Measurements from ENCODE around the gene CTTNBP2.

Gene CTTNBP2

DNA sequence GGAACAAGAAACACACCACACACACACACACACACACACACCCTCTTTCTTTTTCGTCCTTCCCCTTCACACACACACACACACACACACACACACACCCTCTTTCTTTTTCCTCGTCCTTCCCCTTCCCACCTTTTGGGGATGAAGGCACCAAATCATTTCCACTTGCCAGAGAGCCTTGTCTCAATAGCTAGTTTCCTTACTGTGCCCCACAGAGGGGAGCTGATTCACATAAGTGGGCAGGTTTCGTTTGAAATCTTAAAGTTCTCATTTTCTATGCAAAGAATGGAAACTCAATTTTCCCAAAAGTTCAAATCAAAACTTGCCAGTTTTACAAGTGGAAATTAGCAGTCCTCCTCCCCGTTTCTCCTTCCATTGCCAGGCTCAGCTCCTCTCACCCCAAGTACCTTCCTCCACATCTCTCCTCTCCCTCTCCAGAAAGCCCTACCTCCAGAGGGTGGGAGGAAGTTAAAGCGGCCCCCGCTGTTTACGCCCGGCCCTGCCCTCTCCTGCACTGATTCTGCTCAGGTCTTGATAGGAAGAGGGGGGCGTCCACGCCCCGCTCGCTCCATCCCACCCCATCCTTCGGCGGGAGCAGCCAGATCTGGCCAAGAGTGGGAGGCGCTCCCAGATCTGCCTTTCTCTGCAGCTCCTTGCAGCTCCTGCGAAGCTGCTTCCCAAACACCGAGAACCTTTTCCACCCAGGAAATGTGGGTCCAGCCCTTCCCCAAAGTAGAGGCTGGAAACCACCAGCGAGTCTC is 1.3 kb downstream of the CTTNBP2 start:
- peak; percentile 58 for DNase-seq

DNA sequence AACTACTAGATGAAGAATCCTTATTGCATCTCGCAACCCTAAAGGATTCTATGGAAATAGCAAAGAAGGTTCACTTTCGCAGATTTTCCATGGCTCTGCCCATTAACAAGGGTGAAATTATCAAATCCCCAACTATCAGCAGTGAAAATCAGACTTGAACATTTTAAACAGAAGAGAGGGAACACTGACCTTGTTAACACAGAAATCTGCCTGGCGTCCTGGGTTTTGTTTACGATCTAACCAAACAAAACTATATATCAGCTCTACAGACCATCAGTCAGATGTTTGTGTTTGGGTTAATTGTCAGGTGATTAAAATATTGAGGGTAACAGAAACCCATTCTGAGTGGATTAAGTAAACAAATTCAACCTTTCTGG is 1.9 kb downstream of the CTTNBP2 start:
- no peak for DNase-seq

DNA sequence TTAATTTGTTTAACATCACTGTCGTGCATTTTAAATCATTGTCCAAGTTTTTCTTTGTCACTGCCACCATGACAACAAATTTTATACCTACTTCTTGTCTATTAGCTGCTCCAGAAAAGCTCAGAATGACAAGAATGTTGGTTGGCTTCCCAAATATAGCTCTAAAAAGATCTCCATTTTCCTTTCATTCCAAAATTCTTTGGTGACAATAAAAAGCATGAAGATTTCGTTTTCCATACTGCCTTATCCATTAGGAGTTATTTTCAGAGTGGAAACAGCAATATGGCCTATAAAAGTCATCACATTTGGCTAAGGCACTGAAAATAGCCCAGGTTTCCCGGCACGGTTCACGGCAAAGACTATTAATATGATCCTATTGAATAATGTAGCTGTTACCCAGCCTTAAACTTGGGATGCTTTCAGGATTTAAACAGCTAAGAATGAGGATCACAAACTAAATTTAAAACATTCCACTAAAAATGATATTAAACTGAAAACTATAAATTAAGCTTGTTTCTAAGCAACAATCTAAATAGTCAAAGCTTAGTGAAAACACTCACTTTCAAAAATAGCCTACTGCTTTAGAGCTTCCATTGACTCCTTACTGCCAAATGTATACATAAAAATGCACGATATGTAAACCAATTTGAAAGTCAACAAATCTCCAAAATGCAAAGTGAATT is 2.7 kb downstream of the CTTNBP2 start:
- DNase-seq = no peak

DNA sequence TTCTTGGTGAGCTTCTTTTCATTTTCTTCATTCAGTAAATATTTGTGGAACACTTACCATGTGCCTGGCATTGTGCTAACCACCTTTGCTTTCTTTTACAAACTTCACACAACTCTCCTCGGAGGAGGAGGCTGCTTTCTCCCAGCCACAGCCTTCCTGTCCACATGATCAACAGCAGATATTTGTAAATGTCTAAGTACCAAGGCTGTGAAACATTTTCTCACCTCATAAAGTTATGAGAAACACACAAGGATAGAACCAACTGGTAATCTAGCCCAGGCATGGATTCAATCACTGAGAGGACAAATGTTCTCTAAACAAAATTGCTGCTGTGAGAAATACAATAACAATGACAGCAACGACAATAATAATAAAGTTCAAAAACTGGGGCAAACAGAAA is 3.9 kb downstream of the CTTNBP2 start:
- DNase-seq = no peak

DNA sequence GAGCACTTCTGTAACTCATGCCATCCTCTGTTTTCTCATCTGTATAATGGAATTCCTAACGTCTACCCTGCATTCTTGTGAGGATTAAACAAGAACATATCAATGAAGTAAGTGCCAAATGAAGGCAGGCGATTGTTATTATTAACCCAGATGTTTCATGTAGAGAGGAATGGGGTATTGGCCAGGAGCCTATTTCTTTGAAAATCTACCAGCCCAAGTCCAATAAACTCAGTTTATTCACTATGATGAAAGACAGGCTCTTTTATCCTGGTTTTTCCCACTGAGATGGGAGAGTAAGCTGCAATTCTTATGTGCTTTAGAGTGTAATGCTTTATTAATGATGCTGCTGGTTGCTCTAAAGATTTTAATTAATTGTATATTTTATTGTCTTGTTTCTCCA is 9.6 kb downstream of the CTTNBP2 start:
- no peak for DNase-seq

DNA sequence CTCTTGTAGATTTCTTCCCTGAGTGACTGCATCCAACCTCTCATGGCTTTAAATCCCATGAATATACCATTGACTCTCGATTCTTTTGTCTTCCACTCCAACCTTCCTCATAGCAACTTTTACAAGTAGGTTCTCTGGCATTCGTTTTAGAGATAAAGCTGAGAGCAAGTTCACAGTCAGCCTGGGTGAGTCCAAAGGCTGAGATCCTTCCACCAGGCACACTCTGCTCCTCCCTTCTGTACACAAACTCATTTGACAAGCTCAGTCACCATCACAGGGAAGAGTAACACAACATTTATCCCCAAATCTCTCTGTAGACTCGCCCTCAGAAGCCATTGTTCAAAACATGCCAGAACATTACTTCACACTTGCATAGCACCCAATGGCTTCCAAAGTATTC is 10.9 kb downstream of the CTTNBP2 start:
- DNase-seq = no peak

DNA sequence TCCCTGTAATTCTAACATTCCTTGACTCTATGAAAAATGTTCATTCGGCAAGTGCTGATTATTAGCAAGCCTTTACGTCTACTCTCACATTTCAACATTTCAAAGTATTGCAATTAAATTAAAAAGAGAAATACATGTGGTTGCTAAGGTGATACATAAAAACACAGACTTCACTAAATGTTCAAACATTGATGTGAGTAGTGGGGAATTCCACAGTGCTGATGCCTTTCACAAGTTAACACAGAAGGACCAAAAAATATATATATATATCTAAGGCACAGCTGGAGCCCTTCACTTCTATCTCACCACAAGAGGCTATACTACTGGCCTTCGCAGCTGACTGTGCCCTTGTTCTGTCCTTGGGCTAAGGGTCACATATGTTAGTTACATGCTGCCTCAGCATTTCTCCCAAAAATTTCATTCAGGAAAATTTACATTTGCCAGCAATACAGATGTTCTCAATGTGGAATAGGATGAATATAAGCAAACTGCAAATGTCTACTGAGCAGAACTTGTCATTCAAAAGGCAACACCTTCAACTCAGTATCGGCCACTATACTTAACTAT is 13.9 kb downstream of the CTTNBP2 start:
- no peak for DNase-seq

DNA sequence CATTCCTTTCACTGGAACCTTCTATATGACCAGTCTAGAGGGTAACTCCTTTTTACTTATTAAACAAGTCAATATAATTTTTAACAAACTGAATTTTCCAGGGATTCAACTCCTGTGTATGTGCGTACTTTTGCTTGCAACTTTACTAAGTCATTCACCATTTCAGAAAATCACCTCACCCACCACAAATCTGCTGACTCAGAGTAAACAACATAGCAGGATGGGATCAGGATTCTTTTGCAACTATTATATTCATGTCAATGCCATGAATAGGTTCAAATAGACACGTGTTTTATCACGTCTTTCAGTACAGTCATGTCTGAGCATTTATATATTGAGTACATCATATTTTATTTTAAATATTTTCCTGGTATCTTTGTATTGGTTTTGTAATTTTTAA is 14.5 kb downstream of the CTTNBP2 start:
- no peak for DNase-seq

DNA sequence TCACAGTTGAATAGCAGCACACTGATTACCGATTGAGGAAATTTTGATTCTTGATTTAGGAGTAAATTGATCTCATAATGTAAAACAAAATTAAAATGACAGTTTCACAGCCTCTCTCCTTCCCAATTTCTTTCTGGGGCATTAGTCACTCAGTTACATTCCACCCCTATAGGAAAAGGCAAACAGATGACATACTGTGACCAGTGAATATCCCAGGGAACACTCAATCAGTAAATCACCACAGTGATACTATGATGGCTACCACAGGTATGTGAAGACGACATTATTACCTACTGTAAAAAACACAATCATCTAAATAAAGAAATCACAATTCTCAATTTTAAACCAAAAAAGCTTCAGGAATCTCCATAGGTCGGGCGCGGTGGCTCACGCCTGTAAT is 15.5 kb downstream of the CTTNBP2 start:
- DNase-seq = no peak

DNA sequence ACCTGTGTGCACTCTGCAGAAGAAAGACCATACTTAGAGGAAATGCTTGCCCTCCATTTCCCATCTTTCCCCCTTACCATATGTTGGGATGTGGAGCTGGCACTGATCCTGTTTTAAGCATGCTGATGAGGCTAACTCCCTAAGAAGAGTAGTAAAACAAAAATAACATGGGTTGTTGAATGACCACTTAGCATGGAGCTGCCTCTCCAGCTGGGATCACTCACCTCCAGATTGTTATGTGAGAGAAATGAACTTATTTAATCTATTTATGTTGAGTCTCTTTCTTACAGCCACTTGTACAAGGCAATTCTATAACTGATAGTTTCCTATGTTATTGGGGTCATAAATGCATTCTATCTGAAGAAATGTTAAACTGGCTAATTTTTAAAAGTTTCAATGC is 17.0 kb downstream of the CTTNBP2 start:
- DNase-seq = no peak

DNA sequence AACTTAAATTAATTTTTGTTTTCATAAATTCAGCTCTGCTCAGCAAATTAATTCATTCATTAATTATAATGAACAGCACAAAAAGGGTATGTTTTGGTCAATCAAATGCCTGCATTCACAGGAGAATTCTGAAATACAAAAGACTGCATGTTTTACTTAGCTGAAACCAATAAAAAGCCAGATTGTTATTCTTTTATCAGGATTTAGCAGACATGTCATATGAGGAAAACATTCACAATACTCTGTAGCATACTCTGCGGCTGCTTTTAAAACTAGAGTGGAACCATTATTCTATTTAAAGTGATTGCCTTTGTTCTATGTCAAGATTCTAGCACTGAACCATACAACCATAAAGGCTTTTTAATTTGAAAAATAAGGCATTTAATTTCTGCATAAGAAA is 19.1 kb downstream of the CTTNBP2 start:
- DNase-seq = no peak

DNA sequence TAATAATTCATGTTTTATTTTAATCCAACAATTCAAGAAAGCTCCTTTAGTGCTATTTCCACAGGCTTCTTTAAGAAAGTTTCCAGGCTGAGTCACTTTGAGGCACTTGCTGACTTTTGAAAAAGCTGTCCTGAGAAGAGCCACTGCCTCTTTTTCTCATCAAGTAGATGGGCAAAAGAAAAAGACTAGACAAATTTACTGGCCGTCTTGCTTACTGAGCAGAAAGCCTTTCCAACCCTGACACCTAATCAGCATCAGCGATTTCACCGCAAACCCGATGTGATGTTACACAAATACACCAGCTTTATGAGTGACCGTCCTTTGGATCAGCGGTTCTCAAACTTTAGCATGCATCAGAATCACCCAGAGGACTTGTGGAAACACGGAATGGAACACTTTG is 24.3 kb downstream of the CTTNBP2 start:
- DNase-seq = peak; percentile 23

DNA sequence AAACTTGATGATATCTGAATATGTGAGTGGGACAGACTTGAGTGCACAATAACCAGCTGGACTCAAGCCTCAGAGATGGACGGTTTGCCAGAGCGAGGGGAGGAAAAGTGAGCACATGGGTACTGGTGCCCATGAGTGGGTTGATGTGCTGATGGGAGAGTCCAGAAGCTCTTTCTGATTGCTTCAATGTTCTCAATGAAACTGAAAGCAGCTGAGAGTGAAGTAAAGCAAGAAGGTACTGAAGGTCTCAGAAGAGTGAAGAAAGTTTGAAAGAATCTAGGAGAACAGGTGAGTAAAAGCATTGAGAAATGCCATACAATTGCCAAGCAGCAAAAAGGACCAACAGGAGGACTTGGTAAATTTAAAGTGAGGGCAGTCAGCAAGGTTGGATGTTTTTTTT is 28.6 kb downstream of the CTTNBP2 start:
- no peak for DNase-seq

DNA sequence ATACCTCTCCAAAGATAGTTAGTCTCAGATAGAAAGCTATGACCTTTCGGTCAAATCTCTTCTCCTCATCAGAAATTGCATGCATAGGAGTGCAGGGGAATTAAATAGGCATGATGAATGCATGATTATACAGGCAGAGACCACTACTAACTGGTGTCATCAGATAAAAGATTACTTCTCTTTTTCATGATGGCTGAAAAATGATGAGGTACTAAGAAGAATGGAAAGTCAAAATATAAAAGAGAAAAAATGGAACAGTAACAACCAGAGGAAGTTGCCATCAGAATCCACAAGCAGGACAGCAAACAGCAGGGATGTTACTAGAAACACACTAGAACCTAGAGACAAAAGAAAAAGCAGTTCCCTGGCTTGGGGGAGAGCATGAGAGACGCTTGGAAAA is 31.6 kb downstream of the CTTNBP2 start:
- DNase-seq = no peak

DNA sequence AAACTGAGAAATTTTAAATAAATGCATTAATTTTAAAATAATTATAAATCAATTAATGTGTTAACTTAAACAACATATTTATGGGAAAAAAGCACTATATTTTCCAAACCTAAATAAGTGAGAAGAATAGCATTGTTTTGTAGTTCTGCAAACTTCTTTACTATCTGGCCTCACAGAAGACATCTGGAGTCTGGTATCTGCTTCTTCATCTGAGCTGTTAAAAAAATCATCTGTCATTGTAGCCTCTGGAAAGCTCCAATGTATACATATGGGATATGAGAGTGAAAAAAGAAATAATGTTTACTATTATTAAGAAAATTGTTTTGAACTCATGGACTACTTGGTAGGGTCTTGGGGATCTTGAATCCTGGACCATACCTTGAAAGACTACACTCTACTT is 32.2 kb downstream of the CTTNBP2 start:
- no peak for DNase-seq

DNA sequence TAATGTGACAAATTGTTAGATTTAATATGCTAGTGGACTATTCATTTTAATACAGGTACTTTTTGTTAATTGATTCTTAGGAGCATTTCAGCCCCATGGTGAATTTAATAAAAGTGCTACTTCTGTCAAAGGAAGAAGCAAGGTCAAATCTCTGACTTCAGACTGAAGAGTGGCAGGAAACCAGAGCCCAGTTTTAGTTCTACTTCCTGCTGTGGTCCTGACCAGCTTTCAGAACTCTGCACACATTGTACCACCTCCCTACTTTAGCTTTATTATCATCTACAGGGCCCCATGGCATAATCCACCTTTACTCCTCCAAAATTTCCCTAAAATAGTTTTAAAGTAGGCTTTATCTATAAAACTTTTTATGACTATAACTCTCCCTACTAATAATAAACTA is 33.7 kb downstream of the CTTNBP2 start:
- DNase-seq = no peak

DNA sequence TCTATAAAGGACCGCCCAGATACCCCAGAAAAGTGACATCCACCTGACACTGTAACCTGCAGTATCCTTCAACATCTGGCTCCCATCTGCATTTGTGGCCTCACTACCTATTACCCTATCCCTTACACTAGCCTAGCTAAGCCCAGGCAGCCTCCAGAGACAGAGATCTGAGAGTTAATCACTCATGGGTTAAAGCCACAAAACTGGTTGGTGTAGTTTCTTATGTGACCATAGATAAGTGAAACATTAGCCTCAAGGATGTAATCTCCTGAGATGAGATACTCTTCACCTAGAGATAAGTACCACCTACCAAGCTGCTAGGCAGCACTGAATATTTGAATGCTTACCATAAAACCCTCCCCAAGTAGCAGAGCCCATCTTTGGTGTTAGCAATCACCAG is 35.4 kb downstream of the CTTNBP2 start:
- no peak for DNase-seq

DNA sequence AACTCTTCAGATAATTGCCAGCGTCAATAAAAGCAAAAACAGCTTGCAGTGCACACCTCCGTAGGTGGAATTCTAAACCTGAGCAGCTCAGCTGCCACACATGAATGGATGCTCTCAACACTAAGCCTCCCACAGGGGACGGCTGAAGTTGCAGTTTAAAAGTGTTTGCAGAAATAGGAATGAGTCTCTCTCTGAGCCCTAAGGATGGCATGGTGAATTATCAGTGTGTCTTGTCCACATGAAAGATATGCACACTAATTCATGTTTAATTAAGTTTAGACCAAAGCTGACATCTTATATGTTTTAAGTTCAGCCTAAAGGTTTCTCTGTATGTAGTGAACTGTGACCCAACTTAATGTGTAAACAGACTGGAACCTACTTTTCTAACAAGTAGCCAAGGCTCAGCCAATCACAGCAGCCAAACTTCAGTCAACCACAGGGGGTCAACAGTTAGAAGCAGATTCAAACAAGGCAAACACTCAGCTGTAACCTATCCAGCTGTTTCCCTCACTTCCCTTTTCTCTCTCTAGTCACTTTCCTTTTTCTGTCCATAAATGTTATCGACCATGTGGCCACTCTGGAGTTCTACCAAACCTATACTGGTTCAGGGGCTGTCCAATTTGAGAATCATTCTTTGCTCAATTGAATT is 38.1 kb downstream of the CTTNBP2 start:
- DNase-seq = no peak

DNA sequence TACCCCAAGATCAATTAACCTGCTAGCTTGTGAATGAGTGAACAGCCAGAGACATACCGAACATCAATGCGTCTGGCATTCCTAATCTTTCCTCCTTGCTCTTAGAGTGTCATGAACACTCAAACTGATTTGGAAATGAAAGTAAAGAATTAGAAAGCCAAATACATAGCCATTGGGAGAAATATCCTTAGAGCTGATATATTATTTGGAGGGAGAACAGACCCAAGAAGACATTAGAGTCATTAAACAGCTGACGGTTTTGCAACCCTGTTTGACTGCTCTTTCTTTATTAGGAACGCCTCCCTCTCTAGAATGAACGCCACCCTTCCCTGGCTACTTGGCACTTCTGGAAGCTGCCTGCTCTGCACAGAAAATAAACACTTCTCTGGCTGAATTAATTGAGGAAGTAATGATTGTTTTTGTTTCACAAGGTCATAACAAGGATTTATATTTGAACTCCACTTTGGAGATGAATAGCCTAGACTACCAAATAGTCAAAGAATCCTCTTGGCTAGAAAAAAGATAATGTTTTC is 42.8 kb downstream of the CTTNBP2 start:
- DNase-seq = no peak

DNA sequence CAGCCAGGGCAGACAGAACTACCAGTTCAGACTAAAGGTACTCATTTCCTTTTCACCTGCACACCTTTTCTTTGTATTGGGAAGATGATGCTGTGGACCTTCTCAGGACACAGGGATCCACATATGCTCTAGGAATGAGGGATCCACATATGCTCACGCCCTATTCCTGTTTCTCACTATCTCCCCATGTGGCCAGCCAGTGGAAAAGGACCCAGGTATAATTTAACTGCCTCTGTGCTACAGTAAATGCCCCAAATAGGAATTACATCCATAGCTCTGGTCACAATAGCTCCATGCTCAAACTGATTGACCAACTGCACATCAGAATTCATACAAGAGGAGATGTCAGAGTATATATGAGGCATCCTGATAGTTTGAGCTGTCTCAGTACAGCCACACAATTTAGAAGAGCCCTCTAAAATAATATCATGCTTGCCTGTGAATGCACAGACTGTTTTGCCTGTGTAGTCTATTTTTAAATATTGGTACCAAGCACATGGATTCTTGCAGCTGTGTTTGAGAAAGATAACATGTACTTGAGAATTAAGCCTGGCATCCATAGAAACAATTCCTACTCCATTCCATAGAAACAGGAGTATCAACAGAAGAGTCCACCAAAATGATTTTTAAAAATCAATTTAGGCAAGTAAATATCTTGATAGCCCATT is 43.7 kb downstream of the CTTNBP2 start:
- no peak for DNase-seq

DNA sequence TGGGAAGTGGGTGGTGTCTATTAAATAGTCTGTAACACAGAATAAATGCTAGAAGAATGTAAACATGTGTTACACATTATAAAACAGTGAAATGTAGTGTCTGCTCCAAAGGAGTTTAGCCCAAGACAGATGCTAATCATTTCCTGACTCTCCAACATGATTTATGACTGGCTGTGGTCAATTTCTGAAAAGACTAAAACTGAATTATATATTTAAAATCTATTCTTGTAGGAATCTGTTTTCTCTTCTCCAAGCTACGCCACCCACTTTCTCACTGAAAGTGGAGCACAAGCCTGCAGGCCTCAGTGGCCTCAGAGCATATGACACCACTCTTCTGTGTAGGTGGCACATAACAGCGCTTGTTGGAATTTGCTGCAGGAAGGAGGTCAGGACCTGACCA is 44.4 kb downstream of the CTTNBP2 start:
- DNase-seq = no peak

DNA sequence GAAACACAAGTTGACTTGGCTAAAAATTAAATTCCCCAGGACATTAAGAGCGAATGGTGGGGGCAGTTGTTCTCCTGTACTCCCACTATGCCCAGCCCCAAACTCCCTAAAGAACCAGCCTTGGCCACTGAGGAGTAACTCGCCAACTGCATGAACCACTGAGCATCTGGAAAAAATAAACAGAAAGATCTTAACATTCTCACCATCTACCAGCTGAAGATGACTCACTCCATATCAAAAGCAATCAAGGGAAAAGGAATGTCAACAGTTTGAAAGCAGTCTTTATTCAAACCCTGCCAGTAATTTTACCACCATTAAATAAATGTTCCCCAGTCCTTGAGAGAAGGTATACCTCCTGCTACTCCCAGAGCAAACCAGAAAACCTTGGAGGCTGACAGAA is 45.4 kb downstream of the CTTNBP2 start:
- no peak for DNase-seq

DNA sequence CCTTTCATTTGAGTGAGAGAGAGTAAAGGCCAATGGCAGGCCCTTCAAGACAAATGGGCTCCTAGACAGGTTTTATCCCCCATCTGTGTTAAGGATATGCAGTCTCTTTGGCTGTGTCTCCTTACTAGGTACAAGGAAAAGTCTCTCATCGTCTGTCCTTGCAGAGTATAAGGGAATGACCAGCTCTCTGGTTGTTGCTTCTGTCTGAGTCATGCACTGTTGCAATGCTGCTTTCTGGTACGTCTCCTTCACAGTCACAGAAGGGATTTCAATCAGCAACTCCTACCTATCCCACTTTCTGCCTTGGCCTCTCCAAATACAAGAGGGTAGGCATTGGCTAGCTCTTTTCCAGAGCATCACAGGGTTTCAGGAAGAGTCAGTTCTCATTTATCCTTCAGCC is 48.1 kb downstream of the CTTNBP2 start:
- DNase-seq = no peak

Measured in femur (tissue), 1 donor.